PC-9 (cell line): ENCODE results near the gene ITLN1. TPM values are rescaled to one million over a fixed set of nuclear protein-coding genes. Genes with fewer than 3 reads are reported as not detected.
"Not testable (repeated sequence)": the region's sequence is repeated elsewhere in the genome, so short reads cannot be mapped to it uniquely, and the experiment has no call there.

Source experiments
- BruUV-seq: library from RNA; stranded (reverse); fragments of 400-500 nt; replicated peaks from 2 replicates; lab custom pipeline; 2021; lab: Mats Ljungman, UMichigan
- CTCF ChIA-PET: fragments of 300-600 bp; sonication (Branson Sonifier 250); formaldehyde crosslinking; loops from one replicate; lab custom pipeline; 2022; ENCODE audit warnings: antibody characterized with exemption; lab: Charles Lee
- POLR2A ChIA-PET: fragments of 300-600 bp; sonication (Branson Sonifier 250); formaldehyde crosslinking; loops from one replicate; lab custom pipeline; 2022; ENCODE audit warnings: antibody characterized with exemption; ENCODE audit not compliant: unreplicated experiment; lab: Charles Lee
- DNase-seq, 2 experiments: peaks; one replicate each; pipeline versions ENCODE4 v3.0.0 to v3.0.0-alpha.2; 2015 to 2022; ENCODE audit warnings: mixed read lengths in 1 of 2
- H2AFZ ChIP-seq: fragments of 200-600 bp; sonication (generic); 2 replicates; pipeline ENCODE4 v1.8.1; 2017; ENCODE audit warnings: antibody characterized with exemption
- H3F3A ChIP-seq: fragments of 200-600 bp; sonication (generic); 2 replicates; pipeline ENCODE4 v1.8.1; 2017; ENCODE audit warnings: antibody characterized with exemption, mild to moderate bottlenecking, low read depth; ENCODE audit not compliant: insufficient read depth
- H3K27ac ChIP-seq: fragments of 200-600 bp; sonication (generic); 2 replicates; pipeline ENCODE4 v1.6.1; 2016; ENCODE audit warnings: mixed run types
- H3K27me3 ChIP-seq: fragments of 200-600 bp; sonication (generic); 2 replicates; pipeline ENCODE4 v1.6.1; 2016; ENCODE audit warnings: low read depth, mixed run types; ENCODE audit not compliant: insufficient read depth
- H3K36me3 ChIP-seq: fragments of 200-600 bp; sonication (generic); 2 replicates; pipeline ENCODE4 v1.6.1; 2016; ENCODE audit warnings: low read depth, mixed run types
- H3K4me1 ChIP-seq: fragments of 200-600 bp; sonication (generic); replicated peaks from 2 replicates; pipeline ENCODE4 v1.6.1; 2016; ENCODE audit warnings: mixed run types; ENCODE audit not compliant: insufficient read depth
- H3K4me2 ChIP-seq: fragments of 200-600 bp; sonication (generic); 2 replicates; pipeline ENCODE4 v1.6.1; 2017; ENCODE audit warnings: mixed run types
- H3K4me3 ChIP-seq: fragments of 200-600 bp; sonication (generic); 2 replicates; pipeline ENCODE4 v1.6.1; 2016; ENCODE audit warnings: mixed run types
- H3K79me2 ChIP-seq: fragments of 200-600 bp; sonication (generic); 2 replicates; pipeline ENCODE4 v1.6.1; 2017; ENCODE audit warnings: low read depth, mixed run types
- H3K9me2 ChIP-seq: fragments of 200-600 bp; sonication (generic); 2 replicates; pipeline ENCODE4 v1.8.1; 2017; ENCODE audit warnings: mild to moderate bottlenecking; ENCODE audit not compliant: insufficient read depth
- H3K9me3 ChIP-seq: fragments of 200-600 bp; sonication (generic); 2 replicates; pipeline ENCODE4 v1.8.1; 2016; ENCODE audit warnings: low read depth; ENCODE audit not compliant: insufficient read depth
- H4K20me1 ChIP-seq: fragments of 200-600 bp; sonication (generic); 2 replicates; pipeline ENCODE4 v1.8.1; 2017; ENCODE audit not compliant: insufficient read depth
- EZH2 ChIP-seq: fragments of 200-600 bp; sonication (generic); IDR thresholded peaks from 2 replicates; pipeline ENCODE4 v1.8.0; 2017; ENCODE audit warnings: antibody characterized with exemption, low read depth
- intact Hi-C: fragments of 100-400 bp; cut with micrococcal nuclease; formaldehyde crosslinking; loops from one replicate; pipeline ENCODE4 v1.10.0; 2022; ENCODE audit not compliant: unreplicated experiment
- total RNA-seq: library from RNA; stranded (reverse); gene quantifications from 2 replicates; pipeline ENCODE4 v1.2.3, GENCODE V29; 2021
- TF ChIP-seq, protein P1 (sequence below): fragments of 200-600 bp; sonication (generic); conservative IDR thresholded peaks from 2 replicates; pipeline ENCODE4 v1.6.1; 2017; ENCODE audit warnings: mixed run types, antibody characterized with exemption, mild to moderate bottlenecking, moderate library complexity

The ITLN1 gene
- total RNA-seq, 1 experiment from 2014 or later = not detected

DNA sequence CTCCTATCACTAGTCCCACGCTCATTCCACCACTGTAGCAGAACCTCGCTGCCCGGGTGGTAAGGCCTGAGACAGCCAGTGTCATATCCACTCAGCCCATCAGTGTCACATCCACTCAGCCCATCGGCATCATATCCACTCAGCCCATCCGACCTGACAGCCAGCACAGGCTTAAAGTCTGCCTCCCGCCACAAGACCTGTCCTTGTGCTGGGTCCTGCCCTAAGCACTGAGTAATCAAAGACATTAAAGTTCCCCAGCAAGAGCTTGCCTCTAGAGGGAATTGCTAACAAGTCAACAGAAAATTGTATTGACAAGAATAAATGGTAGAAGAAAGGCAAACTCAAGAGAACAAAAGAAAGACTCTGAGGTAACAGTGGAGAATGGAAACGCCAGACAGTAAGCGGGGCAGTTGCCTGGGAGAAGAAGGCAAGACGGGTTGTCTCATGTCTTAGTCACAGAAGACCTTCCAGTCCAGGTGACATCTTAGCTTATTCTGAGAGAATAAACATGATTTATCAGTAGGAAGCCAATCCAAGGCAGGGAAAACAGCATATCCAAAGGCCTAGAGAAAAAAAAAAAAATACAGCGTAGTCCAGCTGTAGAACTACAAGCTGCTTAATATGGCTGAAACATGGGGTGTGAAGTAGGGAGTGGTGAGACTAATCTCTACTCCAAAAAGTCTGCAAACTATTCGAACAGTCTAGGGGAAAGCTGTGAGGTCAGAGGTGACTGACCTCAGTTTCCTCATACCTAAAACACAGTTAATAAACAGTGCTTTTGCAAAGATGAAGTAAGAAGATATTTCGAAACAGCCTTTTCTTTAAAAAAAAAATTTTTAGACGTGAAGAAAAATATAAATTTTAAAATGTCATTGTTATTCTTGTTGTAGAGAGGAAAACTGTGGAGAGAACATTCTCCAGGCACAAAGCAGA is 1.1 kb downstream of the ITLN1 start:
- no peaks in the 10 kb centered on the region for H3F3A ChIP-seq
- no peak overlapping the region for H3K27ac ChIP-seq
- no peak for DNase-seq
- no peak overlapping the region for H3K4me2 ChIP-seq
- H2AFZ ChIP-seq = no peak overlapping the region
- no TSS peak for BruUV-seq
- no peaks in the 10 kb centered on the region for H4K20me1 ChIP-seq
- ChIA-PET CTCF (interaction anchor here (1.4 kb wide), 1 partner anchor 14 kb away, joined by 3 read pairs; no protein-coding TSS in a partner anchor), POLR2A (interaction anchor here (0.6 kb wide), 1 partner anchor 430 kb away, joined by 6 read pairs; no protein-coding TSS in a partner anchor)
- no peaks in the 10 kb centered on the region for H3K9me2 ChIP-seq
- no peak overlapping the region for H3K4me3 ChIP-seq
- no peaks in the 10 kb centered on the region for H3K36me3 ChIP-seq
- no peaks in the 10 kb centered on the region for H3K79me2 ChIP-seq
- no peaks in the 10 kb centered on the region for H3K4me1 ChIP-seq
- H3K27me3 ChIP-seq = peaks cover 19% of the 10 kb centered on the region
- TF ChIP-seq, protein P1, sequence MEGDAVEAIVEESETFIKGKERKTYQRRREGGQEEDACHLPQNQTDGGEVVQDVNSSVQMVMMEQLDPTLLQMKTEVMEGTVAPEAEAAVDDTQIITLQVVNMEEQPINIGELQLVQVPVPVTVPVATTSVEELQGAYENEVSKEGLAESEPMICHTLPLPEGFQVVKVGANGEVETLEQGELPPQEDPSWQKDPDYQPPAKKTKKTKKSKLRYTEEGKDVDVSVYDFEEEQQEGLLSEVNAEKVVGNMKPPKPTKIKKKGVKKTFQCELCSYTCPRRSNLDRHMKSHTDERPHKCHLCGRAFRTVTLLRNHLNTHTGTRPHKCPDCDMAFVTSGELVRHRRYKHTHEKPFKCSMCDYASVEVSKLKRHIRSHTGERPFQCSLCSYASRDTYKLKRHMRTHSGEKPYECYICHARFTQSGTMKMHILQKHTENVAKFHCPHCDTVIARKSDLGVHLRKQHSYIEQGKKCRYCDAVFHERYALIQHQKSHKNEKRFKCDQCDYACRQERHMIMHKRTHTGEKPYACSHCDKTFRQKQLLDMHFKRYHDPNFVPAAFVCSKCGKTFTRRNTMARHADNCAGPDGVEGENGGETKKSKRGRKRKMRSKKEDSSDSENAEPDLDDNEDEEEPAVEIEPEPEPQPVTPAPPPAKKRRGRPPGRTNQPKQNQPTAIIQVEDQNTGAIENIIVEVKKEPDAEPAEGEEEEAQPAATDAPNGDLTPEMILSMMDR = no peak
- no peak for TF ChIP-seq EZH2
- intact Hi-C loops = no loop called here
- no peaks in the 10 kb centered on the region for H3K9me3 ChIP-seq

GRCh38 chr1:160882582-160882981 is 2.4 kb downstream of the ITLN1 start:
- Histone ChIP-seq H3K9me2 (no peaks in the 10 kb centered on the region), H4K20me1 (no peaks in the 10 kb centered on the region), H3K79me2 (no peaks in the 10 kb centered on the region), H3F3A (no peaks in the 10 kb centered on the region), H3K27ac (no peak overlapping the region), H2AFZ (no peak overlapping the region), H3K4me1 (no peaks in the 10 kb centered on the region), H3K36me3 (no peaks in the 10 kb centered on the region), H3K27me3 (peaks cover 19% of the 10 kb centered on the region), H3K4me2 (no peak overlapping the region), H3K9me3 (no peaks in the 10 kb centered on the region), H3K4me3 (no peak overlapping the region)
- ChIA-PET POLR2A (no interaction called here), CTCF (no interaction called here)
- intact Hi-C loops = no loop called here
- TF ChIP-seq, protein P1 = no peak
- no peak for TF ChIP-seq EZH2
- no peak for DNase-seq
- no TSS peak for BruUV-seq

- CTCF ChIA-PET, POLR2A ChIA-PET: not testable (repeated sequence)
These were observed 3.7 kb downstream of the ITLN1 start for GRCh38 chr1:160881264-160881663.

More at GRCh38 chr1:160881264-160881663, 3.7 kb downstream of the ITLN1 start:
- H2AFZ ChIP-seq, intact Hi-C loops, H4K20me1 ChIP-seq, H3K9me3 ChIP-seq, H3K9me2 ChIP-seq, BruUV-seq, H3K4me1 ChIP-seq, H3K27ac ChIP-seq, H3F3A ChIP-seq, H3K4me3 ChIP-seq, H3K4me2 ChIP-seq, H3K36me3 ChIP-seq, H3K79me2 ChIP-seq, DNase-seq: not testable (repeated sequence)
- peaks cover 19% of the 10 kb centered on the region for H3K27me3 ChIP-seq
